ENCODE data around the gene RHOV. TPM values are rescaled to one million over a fixed set of nuclear protein-coding genes. Genes with fewer than 3 reads are reported as not detected.

Gene RHOV
- polyA plus RNA-seq, 1 donor (not counting 4 experiments of a cell fraction or from before 2014, with no cell fraction given): 7.1 TPM

GRCh38 chr15:40904552-40905201 is 30.6 kb upstream of the RHOV start:
- Histone ChIP-seq H3K27ac (ENCODE audit: control insufficient read depth, insufficient read depth, low read length) (no peak overlapping the region), H3K4me2 (ENCODE audit: control insufficient read depth, extremely low read depth, insufficient read depth, low read depth, low read length) (no peak overlapping the region), H3K9me3 (ENCODE audit: control insufficient read depth, low read depth, low read length) (no peaks in the 10 kb centered on the region), H3K36me3 (ENCODE audit: control insufficient read depth in 2 of 2, extremely low read depth in 1 of 2, insufficient read depth in 2 of 2, low read length in 2 of 2) (peaks cover 24 to 28% of the 10 kb centered on the region in 2 experiments), H3K4me3 (ENCODE audit: control insufficient read depth in 2 of 3, extremely low read depth in 1 of 3, insufficient read depth in 2 of 3, low read depth in 1 of 3, low read length in 3 of 3) (no peak overlapping the region), H3K4me1 (ENCODE audit: control insufficient read depth, extremely low read depth, insufficient read depth, low read length) (peaks cover 28% of the 10 kb centered on the region), H4K20me1 (ENCODE audit: control insufficient read depth, extremely low read depth, insufficient read depth, low read length) (peaks cover 3% of the 10 kb centered on the region), H3K9ac (ENCODE audit: control insufficient read depth, extremely low read depth, insufficient read depth, low read length) (no peak overlapping the region), H3K79me2 (ENCODE audit: control insufficient read depth, insufficient read depth, low read length) (peaks cover 9% of the 10 kb centered on the region), H3K27me3 (ENCODE audit: control insufficient read depth, extremely low read depth, insufficient read depth, low read length) (no peaks in the 10 kb centered on the region), H2AFZ (ENCODE audit: control insufficient read depth, low read length) (no peak overlapping the region), H3K9me1 (ENCODE audit: control insufficient read depth, extremely low read depth, insufficient read depth, low read length) (peaks cover 4% of the 10 kb centered on the region)
- DNase-seq (ENCODE audit: low read depth, low spot score): no peak
- no peak for TF ChIP-seq EZH2 (IDR thresholded peaks at IDR 0.05; ENCODE audit: low read length)
- TF ChIP-seq, protein P1, sequence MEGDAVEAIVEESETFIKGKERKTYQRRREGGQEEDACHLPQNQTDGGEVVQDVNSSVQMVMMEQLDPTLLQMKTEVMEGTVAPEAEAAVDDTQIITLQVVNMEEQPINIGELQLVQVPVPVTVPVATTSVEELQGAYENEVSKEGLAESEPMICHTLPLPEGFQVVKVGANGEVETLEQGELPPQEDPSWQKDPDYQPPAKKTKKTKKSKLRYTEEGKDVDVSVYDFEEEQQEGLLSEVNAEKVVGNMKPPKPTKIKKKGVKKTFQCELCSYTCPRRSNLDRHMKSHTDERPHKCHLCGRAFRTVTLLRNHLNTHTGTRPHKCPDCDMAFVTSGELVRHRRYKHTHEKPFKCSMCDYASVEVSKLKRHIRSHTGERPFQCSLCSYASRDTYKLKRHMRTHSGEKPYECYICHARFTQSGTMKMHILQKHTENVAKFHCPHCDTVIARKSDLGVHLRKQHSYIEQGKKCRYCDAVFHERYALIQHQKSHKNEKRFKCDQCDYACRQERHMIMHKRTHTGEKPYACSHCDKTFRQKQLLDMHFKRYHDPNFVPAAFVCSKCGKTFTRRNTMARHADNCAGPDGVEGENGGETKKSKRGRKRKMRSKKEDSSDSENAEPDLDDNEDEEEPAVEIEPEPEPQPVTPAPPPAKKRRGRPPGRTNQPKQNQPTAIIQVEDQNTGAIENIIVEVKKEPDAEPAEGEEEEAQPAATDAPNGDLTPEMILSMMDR (optimal IDR thresholded peaks at IDR 0.05 in 1 of 3, IDR thresholded peaks at IDR 0.05 in 1 of 3, conservative IDR thresholded peaks at IDR 0.05 in 1 of 3; ENCODE audit: extremely low read depth in 1 of 3, insufficient read depth in 2 of 3, low read length in 3 of 3): no peak
- no peak for FAIRE-seq
- dilution Hi-C loops (cut with MboI; ENCODE audit: extremely low pct_ligation_motif_present, low sequenced_read_pairs): loop anchor here (25.0 kb wide), 1 partner anchor 108 kb away; no protein-coding TSS in a partner anchor

DNA sequence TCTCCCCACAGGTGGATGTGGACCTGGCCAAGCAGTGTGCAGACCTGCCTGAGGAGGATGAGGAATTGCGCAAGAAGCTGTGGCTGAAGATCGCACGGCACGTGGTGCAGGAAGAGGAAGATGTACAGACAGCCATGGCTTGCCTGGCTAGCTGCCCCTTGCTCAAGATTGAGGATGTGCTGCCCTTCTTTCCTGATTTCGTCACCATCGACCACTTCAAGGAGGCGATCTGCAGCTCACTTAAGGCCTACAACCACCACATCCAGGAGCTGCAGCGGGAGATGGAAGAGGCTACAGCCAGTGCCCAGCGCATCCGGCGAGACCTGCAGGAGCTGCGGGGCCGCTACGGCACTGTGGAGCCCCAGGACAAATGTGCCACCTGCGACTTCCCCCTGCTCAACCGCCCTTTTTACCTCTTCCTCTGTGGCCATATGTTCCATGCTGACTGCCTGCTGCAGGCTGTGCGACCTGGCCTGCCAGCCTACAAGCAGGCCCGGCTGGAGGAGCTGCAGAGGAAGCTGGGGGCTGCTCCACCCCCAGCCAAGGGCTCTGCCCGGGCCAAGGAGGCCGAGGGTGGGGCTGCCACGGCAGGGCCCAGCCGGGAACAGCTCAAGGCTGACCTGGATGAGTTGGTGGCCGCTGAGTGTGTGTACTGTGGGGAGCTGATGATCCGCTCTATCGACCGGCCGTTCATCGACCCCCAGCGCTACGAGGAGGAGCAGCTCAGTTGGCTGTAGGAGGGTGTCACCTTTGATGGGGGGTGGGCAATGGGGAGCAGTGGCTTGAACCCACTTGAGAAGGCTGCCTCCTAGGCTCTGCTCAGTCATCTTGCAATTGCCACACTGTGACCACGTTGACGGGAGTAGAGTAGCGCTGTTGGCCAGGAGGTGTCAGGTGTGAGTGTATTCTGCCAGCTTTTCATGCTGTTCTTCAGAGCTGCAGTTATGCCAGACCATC is 28.8 kb upstream of the RHOV start:
- Histone ChIP-seq H3K36me3 (ENCODE audit: control insufficient read depth in 2 of 2, extremely low read depth in 1 of 2, insufficient read depth in 2 of 2, low read length in 2 of 2) (peaks cover 28 to 30% of the 10 kb centered on the region in 2 experiments), H3K79me2 (ENCODE audit: control insufficient read depth, insufficient read depth, low read length) (peaks cover 9% of the 10 kb centered on the region), H3K4me2 (ENCODE audit: control insufficient read depth, extremely low read depth, insufficient read depth, low read depth, low read length) (no peak overlapping the region), H3K9me3 (ENCODE audit: control insufficient read depth, low read depth, low read length) (no peaks in the 10 kb centered on the region), H3K9ac (ENCODE audit: control insufficient read depth, extremely low read depth, insufficient read depth, low read length) (no peak overlapping the region), H3K27ac (ENCODE audit: control insufficient read depth, insufficient read depth, low read length) (peak overlapping the region; percentile 11), H3K9me1 (ENCODE audit: control insufficient read depth, extremely low read depth, insufficient read depth, low read length) (peaks cover 4% of the 10 kb centered on the region), H2AFZ (ENCODE audit: control insufficient read depth, low read length) (no peak overlapping the region), H4K20me1 (ENCODE audit: control insufficient read depth, extremely low read depth, insufficient read depth, low read length) (peaks cover 3% of the 10 kb centered on the region), H3K4me3 (ENCODE audit: control insufficient read depth in 2 of 3, extremely low read depth in 1 of 3, insufficient read depth in 2 of 3, low read depth in 1 of 3, low read length in 3 of 3) (no peak overlapping the region), H3K27me3 (ENCODE audit: control insufficient read depth, extremely low read depth, insufficient read depth, low read length) (no peaks in the 10 kb centered on the region), H3K4me1 (ENCODE audit: control insufficient read depth, extremely low read depth, insufficient read depth, low read length) (peaks cover 28% of the 10 kb centered on the region)
- DNase-seq (ENCODE audit: low read depth, low spot score) (no peak), FAIRE-seq (no peak)
- TF ChIP-seq, protein P1 (optimal IDR thresholded peaks at IDR 0.05 in 1 of 3, IDR thresholded peaks at IDR 0.05 in 1 of 3, conservative IDR thresholded peaks at IDR 0.05 in 1 of 3; ENCODE audit: extremely low read depth in 1 of 3, insufficient read depth in 2 of 3, low read length in 3 of 3): peak in 1 of 3 experiments; percentile 12
- TF ChIP-seq EZH2 (IDR thresholded peaks at IDR 0.05; ENCODE audit: low read length): no peak
- dilution Hi-C loops (cut with MboI; ENCODE audit: extremely low pct_ligation_motif_present, low sequenced_read_pairs): loop anchor here (25.0 kb wide), 1 partner anchor 109 kb away; no protein-coding TSS in a partner anchor

Data from keratinocyte (primary cell).